ENCODE results near the gene U2SURP. TPM values are rescaled to one million over a fixed set of nuclear protein-coding genes. Genes with fewer than 3 reads are reported as not detected.

The U2SURP gene
- total RNA-seq, 2 donors from 2014 or later, result 139 to 160 TPM

DNA sequence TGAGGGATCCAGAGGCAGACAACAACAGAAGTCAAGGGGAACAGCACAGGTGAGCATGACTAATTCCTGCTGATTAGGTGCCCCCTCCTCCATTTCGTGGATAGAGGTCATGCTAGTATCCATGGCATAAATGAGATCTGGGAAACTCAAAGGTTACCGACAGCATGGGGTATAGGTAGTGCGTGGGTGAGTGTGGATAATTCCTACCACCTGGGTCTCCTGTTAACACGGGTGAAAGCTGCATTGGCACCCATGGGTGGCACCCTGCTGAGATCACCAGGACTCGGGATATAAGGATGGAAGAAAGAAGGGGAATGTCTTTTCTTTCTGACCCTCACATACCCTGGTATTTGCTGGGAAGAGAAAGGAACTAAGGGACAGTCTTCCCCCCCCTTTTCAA is 103.8 kb downstream of the U2SURP start:
- Histone ChIP-seq H3K9me3 (ENCODE audit: control insufficient read depth, low read length) (peaks cover 17% of the 10 kb centered on the region), H3K27ac (ENCODE audit: low read depth, low read length) (no peak overlapping the region), H3K36me3 (ENCODE audit: control insufficient read depth, insufficient read depth, low read length) (no peaks in the 10 kb centered on the region), H3K27me3 (ENCODE audit: control insufficient read depth, insufficient read depth, low read length, poor library complexity, severe bottlenecking) (no peaks in the 10 kb centered on the region), H3K9ac (ENCODE audit: extremely low read depth, low read length, poor library complexity, severe bottlenecking) (no peak overlapping the region), H3K4me3 (ENCODE audit: low read length) (no peak overlapping the region), H3K4me1 (ENCODE audit: control insufficient read depth, insufficient read depth, low read length) (no peaks in the 10 kb centered on the region)
- Mint-ChIP-seq H3K4me1 (no peaks in the 10 kb centered on the region), H3K36me3 (ENCODE audit: low read depth) (peaks cover 5% of the 10 kb centered on the region), H3K27me3 (ENCODE audit: insufficient read depth) (peaks cover 2% of the 10 kb centered on the region), H3K9me3 (peaks cover 45% of the 10 kb centered on the region), H3K27ac (no peak overlapping the region), H3K4me3 (no peak overlapping the region)
- 84 to 93% methylated on average over 3 to 5 of the region's 5 CpGs for WGBS, 2 experiments (ENCODE audit: insufficient coverage in 1 of 2, insufficient read length in 1 of 2)
- DNase-seq, result no peak
- TF ChIP-seq, protein P1, sequence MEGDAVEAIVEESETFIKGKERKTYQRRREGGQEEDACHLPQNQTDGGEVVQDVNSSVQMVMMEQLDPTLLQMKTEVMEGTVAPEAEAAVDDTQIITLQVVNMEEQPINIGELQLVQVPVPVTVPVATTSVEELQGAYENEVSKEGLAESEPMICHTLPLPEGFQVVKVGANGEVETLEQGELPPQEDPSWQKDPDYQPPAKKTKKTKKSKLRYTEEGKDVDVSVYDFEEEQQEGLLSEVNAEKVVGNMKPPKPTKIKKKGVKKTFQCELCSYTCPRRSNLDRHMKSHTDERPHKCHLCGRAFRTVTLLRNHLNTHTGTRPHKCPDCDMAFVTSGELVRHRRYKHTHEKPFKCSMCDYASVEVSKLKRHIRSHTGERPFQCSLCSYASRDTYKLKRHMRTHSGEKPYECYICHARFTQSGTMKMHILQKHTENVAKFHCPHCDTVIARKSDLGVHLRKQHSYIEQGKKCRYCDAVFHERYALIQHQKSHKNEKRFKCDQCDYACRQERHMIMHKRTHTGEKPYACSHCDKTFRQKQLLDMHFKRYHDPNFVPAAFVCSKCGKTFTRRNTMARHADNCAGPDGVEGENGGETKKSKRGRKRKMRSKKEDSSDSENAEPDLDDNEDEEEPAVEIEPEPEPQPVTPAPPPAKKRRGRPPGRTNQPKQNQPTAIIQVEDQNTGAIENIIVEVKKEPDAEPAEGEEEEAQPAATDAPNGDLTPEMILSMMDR (conservative IDR thresholded peaks at IDR 0.05), result no peak

DNA sequence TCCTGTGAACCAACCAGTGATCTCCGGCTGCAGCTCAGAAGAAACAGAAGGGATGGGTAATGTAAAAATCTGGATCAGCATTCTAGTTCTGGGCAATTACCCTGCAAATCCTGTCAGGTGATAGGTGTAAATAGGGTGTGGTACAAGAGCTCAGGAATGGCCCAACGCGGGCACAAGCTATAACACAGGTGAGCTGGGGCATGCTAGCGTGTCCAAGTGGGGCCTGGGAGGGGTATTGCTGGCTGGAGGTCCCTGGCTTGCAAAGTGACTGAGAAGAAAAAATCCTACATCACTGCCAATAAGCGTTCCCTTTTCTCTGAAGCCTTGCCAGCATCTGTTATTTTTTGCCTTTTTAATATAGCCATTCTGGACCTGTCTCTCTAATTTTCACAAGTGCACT is 108.5 kb downstream of the U2SURP start:
- H3K9me3 ChIP-seq (ENCODE audit: control insufficient read depth, low read length), result peaks cover 14% of the 10 kb centered on the region
- H3K27me3 ChIP-seq (ENCODE audit: control insufficient read depth, insufficient read depth, low read length, poor library complexity, severe bottlenecking), result no peaks in the 10 kb centered on the region
- H3K9ac ChIP-seq (ENCODE audit: extremely low read depth, low read length, poor library complexity, severe bottlenecking), result no peak overlapping the region
- no peak overlapping the region for H3K4me3 Mint-ChIP-seq
- H3K27me3 Mint-ChIP-seq (ENCODE audit: insufficient read depth), result no peaks in the 10 kb centered on the region
- DNase-seq, result no peak
- no peaks in the 10 kb centered on the region for H3K36me3 ChIP-seq (ENCODE audit: control insufficient read depth, insufficient read depth, low read length)
- no peak overlapping the region for H3K27ac Mint-ChIP-seq
- TF ChIP-seq, protein P1 (conservative IDR thresholded peaks at IDR 0.05), result no peak
- H3K4me3 ChIP-seq (ENCODE audit: low read length), result no peak overlapping the region
- no peaks in the 10 kb centered on the region for H3K4me1 ChIP-seq (ENCODE audit: control insufficient read depth, insufficient read depth, low read length)
- peaks cover 2% of the 10 kb centered on the region for H3K36me3 Mint-ChIP-seq (ENCODE audit: low read depth)
- 93% methylated on average over 4 to 5 of the region's 5 CpGs for WGBS, 2 experiments (ENCODE audit: insufficient coverage in 1 of 2, insufficient read length in 1 of 2)
- H3K27ac ChIP-seq (ENCODE audit: low read depth, low read length), result no peak overlapping the region
- no peaks in the 10 kb centered on the region for H3K4me1 Mint-ChIP-seq
- H3K9me3 Mint-ChIP-seq, result peaks cover 25% of the 10 kb centered on the region

Other genes with a start within 250 kb of the U2SURP start
- gene PCOLCE2, start 112.5 kb upstream of the U2SURP start, total RNA-seq, result 10 to 100 TPM; 17.0 to 18.0 TPM
- gene PAQR9, start 37.9 kb upstream of the U2SURP start, total RNA-seq, result 10 to 100 TPM in 1 of 2 donors, 1 to 10 TPM in 1; 4.2 to 11.1 TPM
- gene CHST2, start 118.2 kb downstream of the U2SURP start, total RNA-seq, result 1 to 10 TPM; 3.4 to 7.2 TPM

Data from endodermal cell (in vitro differentiated cells).